NCI-H748 treated with DMSO at 0.1 percent for 48 hours (cell line): ENCODE results near the gene PHF12.
A peak's percentile ranks its signal among the peaks of the same experiment; 100 is the strongest.
"Not testable (repeated sequence)": the region's sequence is repeated elsewhere in the genome, so short reads cannot be mapped to it uniquely, and the experiment has no call there.

Experiments used
- DNase-seq: peaks from one replicate; lab custom pipeline; 2025; lab: John Stamatoyannopoulos, UW

The PHF12 gene

DNA sequence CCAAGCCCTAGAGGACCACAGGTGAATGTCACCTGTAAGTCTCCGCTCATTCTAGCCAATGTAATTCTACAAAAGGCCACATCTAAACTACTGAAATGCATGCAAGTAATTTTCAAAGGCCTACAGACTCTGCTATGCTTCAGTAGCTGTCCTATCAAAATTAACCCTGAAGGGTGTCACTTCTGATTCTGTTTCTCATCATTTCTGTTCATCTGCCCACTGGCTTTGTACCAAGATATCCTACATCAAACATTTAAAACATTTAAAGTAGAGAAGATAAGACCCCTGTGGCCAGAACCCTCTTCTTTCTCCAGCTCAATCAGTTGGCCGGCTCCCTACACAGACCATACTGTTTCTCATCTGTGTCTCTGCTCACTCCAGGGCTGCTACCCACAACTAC, 21.5 kb downstream of the PHF12 start:
- DNase-seq, result no peak

DNA sequence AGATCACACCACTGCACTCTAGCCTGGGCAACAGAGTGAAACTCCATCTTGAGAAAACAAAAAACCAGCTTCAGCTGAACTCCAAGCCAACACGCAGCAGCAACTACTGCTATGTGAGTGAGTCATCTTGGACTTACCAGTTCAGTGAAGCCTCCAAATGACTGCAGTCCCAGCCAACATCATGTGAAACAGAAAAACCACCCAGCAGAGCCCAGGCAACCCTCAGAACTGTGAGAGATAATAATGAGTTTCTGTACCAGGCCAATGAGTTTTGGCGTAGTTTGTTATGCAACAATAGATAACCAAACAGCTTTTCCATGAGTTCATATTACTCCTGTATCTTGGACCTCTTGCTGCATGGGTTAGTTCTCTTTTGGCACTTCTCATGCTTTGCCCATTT, 23.3 kb downstream of the PHF12 start:
- no peak for DNase-seq

DNA sequence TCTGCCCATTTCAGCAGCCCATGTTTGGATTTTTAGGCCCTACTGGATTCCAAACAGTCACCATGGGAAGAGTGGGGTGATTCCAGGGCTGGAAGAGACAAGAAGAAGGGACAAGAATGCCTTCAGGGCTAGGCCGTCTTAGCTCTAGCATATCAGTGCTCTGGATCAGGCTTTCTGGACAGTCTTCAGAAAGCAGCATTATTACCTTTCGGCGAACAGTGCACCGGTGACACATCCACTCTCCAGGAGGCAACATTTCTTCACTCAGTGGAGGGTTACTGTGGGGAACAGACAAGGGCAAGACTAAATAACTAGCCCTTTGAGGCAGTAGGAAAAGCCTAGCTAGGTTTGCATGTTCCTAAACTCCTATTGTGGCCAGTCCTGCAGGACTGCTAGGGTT, 24.5 kb downstream of the PHF12 start:
- DNase-seq, result no peak

DNA sequence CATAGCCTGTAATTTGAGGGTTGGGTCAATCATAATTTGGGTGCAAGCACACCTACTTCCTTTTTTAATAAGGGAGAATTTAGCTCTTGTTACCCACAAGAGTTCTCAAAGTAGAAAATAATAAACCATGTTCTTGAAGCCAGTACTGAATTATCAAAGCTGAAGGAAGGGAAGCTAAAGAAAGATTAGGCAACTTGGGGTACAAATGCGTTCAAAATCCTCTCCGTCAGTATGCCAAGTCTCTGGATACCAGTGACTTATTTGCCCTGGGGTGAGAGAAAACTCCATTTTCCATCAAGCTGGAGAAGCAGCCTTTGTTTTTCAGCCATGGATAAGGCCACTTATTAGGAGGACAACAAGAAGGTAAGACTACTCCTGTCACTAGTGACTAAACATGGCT, 25.0 kb downstream of the PHF12 start:
- DNase-seq, result no peak

DNA sequence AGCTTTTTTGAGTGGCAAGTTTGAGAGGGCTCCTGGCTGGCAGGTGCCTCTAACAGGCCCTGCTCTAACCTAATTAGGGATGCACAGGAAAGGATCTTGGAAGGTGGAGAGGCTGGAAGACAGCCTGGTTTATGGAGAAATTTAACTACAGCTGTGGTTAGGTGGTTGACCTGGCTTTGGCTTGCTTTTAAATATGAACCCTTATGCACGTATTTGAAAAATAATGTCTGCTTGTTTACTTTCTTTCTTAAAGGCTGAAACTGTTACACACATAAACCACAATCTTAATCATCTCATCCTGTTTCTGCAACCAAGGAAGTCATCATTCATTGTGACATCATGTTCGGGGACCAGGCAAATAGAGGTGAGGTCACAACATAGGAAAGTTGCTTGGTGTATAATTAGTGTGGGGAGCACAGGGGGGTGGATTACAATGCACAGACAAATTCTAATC, 25.4 kb downstream of the PHF12 start:
- DNase-seq, result no peak

DNA sequence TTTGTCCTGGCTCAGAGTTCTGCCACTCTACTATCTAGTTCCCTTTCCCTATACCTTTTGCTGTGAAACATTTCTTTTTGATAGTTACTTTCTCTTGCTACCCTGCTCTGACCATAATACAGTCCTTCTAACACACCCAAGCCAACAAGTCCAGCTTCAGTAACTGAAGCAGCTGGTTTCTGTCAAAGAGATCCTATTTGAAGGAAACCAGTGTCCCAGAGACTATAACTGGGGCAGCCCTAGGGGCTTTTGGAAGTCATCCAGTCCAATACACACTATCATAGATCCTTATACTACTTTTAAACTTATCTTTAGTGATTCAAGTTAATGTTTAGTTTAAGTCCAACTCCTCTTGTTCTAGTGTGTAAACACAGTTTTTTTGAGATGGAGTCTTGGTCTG, 31.1 kb downstream of the PHF12 start:
- no peak for DNase-seq

DNA sequence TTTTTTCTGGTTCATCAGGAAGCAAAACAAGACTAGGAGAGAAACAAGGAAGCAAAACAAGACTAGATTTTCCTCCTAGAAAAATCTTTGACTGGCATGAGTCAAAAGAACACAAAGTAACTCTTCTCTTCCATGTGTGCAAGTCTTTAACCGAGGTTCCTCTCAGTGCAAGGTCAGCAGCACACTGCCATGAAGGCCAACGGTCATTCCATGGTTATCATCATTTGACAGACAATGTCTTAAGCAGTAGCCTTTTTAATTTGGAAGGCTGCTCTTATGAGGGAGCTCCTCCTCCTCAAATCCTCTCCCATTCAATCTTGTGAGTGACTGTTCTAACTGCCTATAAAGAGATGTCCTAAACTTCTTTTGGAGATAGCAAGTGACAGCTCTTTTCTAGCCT, 33.0 kb downstream of the PHF12 start:
- DNase-seq, result no peak

DNA sequence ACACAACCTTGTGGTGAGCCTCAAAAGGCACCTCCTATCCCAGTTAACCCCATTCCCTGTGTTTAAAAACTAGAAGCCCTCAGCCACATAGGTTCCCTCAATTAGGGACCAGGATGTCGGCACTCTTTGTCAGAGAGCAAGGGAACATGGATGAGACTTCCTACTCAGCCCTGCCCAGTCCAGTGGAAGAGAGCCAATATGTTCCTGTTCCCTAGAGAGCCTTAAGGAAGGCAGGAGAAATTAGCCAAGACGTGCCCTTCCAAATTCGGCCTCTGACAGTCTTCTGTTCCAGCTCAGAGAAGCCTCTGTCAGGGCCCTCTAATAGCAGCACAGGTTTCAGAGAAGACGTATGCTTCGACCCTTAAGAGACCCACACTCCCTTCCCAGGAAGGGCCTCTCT, 33.9 kb downstream of the PHF12 start:
- no peak for DNase-seq

DNA sequence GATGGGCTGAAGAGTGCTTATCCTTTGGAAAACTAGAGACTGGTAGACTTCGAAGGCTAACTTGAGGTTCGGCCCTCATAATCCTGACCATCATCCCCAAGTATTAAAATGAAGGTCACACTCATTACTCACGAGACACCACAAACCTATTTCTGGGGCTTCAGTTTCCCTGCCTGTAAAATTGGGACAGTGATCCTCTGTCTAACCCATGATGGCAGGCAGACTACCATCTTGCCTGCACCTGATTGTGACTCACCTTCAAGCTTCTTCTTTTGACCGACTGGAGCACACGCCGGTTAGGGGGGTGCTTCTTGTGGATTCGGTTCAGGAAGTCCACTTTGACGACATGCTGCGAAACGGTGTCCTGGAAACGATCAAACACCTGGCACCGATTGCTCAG, 34.3 kb downstream of the PHF12 start:
- no peak for DNase-seq

DNA sequence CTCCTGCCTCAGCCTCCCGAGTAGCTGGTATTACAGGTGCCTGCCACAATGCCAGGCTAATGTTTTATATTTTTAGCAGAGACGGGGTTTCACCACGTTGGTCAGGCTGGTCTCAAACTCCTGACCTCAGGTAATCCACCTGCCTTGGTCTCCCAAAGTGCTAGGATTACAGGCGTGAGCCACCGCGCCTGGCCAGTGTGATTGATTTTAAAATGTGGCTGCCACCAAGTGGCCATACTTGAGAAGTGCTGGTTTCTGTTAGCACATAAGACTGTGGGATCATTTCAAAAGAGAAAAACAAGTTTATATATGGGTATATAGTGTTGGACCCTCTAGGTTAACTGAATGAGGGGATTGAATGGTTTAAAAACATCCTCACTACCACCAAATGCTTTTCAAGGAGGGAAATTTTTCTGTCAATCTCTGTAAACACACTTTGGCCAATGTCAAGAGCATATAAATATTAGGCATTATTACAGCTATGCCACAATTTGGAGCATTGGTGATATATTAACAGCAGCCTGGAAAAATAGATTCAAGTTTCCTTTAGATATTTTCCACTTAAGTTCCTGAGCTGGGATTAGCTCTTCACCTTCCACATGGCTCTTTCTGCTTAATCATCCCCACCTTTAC, 34.9 kb downstream of the PHF12 start:
- peak; percentile 15 for DNase-seq

DNA sequence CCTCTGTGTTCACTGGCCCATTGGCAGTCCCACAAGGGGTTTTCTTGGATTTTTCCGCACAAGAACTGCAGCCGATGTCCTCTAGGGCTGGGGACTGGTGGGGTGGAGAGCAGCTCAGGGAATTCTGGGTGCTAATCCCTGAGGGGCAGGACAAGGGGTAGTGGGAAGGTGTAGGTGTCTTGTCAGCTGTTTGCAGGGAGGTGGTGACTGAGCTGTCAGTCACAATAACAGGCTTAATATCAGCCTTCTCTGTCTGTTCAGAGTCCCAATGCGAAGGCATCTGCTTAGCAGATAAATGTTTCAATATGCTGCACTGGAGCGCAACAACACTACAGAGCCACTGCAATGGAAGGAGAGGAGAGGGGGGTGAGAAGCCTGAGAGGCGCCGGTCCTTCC, 38.4 kb downstream of the PHF12 start:
- DNase-seq, result no peak

DNA sequence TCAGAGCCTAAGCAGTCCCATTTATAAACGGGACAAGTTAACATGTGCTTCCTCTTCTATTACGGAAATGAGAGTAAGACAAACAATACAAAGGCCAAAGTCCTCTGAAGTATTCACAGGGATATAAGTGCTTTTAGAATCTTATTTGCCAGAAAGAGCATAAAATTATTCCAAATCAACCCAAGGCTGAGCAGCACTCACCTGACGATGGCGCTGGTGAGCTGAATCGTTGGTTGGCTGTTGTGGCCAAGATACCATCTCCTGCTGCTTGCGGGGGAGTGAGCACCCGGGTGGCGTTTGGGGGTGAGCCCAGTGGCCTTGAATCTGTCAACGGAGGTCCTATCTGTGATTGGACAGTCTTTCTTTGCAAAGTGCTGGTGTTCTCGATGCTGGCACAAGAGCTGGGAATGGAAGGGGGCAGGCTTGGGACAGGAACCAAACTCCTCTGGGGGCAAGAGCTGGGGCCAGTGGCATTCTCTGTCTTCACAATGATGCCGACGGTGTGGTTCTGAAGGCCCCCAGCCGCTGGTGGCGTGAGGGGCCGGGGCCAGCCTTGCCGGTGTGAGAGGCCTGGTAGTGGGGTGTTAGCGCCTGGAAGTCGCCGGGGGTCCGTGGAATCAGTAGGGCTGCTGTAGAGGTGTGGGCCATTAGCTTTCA, 38.9 kb downstream of the PHF12 start:
- DNase-seq, result no peak

DNA sequence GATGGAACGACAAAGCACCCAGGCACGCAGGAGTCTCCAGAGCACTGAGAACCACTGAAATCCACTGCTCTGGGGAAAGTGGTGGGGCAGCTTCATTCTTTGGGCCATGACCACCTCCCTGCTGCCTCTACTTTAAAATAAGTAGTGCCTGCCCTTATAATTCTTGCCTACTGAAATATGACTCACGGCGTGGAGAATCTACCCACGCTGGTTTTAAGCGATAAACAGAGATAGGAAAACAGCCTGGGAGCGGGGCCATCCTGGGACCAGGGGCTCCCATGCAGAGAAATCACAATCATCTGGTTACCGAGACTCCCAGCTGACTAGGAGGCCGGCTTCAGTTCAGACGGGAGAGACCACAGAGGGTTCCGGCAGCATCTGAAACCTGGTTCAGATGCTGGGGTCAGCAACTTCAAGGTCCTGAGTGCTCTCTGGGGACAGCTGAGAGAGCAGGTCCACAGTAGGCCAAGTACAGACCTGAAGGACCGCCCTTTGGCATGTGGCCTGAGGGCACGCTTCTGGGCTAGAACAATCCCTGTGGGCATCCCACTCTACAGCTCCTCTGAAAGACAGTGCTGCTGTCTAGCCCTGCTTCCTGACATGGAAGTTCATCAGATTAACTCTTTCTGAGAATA, 39.8 kb downstream of the PHF12 start:
- no peak for DNase-seq

DNA sequence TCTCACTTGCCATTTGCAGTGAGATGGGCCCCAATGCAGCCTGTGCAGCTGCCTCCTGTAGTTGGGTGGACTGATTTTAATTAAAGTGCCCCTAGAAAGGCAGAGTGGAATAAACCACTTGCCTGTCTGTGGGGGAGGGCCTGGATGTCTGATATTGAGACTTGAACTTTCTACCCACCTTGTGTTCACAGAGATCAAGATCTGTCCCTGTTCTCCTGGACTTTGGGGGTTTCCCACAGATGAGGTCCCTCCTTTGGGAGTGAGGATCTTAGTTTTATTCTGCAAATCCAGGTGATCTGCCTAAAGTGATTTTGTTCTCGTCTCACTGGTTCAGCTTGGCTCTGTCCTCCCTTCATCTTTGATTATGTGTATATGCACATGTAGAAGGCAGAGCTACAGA, 40.8 kb downstream of the PHF12 start:
- DNase-seq, result no peak

DNA sequence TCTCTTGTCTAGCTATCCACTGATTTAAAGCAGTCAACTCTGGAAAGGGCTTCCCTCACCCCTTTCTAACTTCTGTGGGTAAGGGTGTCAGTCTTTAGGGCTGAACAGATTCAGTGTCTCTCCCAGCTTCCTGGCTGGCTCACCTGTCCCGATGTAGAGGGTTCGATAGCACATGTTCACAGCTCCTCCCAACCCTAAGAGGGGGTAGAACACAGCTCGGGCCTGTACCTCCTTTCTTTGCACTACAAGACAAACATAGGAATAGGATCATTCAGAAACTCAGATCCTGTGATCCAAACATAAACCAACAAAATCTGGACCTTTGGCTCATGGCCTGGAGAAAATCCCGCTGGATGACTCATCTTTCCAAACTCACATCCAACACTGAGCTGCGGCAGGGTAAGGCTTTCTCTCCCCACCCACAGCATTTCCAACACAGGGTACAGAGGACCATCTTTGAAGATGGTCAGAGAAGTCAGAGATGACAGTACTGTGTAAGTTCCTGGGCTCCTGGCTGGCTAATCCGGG, 42.6 kb downstream of the PHF12 start:
- no peak for DNase-seq

DNA sequence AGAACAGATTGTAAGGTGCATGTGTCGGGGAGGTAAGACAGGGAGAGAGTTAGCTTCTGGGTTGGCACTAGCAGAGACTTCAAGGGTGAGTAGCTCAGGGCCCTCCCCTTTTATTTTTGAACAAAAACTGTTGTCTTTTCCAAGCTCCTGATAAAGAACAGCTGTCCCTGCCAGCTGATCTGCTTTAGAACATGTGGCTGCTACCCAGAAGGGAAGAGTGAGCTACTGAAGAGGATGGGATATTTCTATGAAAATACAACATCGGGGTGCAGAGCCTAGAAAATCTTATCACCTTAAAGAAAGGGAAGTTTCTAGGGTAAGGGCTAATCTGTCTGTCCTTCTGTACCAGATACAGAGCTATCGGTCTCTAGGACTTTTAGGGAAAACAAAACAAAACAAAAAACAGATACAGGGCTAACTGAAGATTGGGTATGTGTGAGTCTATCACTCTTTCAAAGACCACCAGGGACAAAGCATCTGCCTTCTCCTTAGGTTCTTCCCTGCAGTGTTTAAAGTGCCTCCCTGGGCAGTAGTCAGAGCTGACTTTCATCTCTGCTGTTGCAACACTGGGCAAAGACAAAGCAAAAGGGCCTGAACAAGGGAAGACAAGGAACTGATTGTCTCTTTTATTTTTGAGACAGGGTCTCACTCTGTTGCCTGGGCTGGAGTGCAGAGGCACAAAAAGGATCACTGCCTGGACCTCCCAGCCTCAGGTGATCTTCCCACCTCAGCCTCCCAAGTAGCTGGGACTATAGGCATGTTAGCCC, 43.4 kb downstream of the PHF12 start:
- DNase-seq, result no peak

DNA sequence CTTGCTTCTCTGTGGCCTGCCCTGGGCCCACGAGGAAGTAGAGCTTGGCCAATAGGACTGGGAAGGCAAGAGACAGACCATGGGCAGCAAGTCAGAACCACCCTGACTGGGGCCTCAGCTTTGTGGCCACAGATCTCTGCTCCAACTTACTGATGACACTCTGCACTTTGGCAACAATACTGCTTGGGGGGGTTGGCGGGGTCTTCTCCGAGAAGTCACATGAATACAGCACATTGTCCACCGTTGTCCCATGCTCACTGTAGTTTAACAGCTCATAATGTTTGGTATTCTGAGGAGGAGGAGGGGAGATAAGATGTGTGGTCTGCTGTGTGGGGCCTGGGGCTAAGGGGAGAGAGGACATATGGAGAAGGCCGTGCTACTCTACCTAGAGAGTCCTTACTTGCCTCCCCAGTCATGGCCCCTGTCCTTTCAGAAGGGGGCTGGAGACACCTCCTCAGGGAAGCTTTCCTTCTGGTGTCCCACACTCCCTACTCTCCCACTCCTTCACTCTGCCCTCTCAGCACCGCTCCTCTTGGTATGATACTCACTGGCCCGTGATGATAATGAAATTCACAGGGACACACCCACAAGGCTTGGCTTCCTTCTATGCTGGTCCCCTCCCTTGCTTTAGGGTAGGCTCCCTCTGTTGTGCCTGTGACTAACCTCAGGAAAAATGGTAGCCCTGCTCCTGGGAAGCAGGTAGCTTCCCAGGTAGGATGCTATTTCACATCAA, 44.4 kb downstream of the PHF12 start:
- no peak for DNase-seq

DNA sequence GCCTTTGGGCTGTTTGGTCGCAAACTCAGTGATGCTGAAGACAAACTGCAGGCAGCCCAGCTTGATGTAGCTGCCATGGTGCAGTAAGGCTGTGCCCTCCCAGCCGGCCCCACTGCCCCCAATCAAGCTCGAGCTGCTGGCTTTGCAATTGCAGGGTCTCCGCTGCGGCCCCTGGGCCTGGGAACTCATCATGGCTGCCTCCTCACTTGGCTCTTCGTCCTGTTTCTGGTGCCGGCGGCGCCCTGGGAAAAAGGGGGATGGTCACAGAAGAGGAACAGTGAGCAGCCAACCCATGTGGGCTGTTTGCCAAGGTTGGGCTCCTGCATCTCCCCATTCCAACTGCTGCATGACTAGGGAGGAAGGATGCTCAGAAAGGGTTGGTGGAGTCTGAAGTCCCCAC, 45.0 kb downstream of the PHF12 start:
- DNase-seq, result no peak

DNA sequence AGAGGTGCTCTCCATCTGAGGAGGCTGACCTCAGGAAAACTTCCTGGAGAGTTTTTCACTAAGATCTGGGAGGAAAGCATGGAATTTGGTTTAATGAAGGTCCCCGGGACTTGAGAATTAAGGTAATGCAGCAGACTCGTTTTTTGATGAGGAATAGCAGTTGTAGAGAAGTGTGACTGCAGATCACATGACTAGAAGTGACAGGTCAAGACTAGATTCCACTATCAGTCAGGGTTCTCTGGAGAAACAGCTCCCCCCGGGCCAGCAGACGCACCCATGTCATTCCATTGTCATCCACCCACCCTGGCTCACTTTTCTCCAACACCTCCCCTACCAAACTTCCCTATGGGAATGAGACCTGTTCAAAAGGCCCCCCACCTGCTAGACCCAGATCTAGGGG, 46.5 kb downstream of the PHF12 start:
- DNase-seq, result no peak

DNA sequence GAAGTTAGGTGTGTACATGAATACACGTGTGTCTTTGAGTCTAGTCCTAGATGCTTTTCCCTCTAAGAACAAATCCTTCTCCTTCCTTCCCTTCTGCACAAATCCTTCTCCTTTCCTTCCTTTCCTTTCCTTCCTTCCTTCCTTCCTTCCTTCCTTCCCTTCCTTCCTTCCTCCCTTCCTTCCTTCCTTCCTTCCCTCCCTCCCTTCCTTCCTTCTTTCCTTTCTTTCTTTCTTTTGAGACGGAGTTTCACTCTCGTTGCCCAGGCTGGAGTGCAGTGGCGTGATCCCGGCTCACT, 47.8 kb downstream of the PHF12 start:
- not testable (repeated sequence) for DNase-seq

DNA sequence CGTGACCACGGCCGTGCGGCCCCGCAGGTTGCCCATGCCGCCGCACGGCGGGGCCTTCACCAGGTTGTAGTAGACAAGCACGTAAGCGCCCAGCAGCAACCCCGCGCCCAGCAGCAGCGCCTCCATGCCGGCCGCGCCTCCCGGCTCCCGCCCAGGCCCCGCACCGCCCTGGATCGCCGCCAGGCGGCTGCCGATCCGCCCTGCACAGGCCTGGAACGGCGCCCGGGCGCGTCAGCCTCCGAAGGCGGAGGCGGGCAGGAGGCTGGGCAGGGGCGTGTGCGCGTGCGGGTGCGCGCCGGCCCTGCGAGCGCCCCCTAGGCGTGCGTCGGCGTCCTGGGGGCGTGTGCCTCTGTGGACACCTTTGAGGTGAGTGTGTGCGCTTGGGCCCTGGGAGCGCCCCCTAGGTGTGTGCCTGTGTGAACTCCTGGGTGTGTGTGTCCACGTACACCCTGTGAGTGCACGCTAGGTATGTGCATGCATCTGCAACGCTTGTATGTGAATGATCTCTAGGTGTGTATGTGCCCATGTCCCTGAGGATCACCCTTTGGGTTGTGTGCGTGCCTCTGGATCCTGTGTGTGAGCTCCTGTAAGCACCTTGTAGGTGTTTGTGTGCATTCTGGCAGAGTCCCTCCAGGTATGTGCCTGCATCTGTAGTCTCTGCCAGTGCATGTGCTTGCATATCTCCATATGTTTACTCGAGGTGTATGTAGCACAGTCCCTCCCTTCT, 48.3 kb downstream of the PHF12 start, which contains the start of gene DHRS13:
TSS of gene DHRS13 (minus strand) at position 261 of the 727 bp plus-strand sequence. CDS start at position 126, 135 bp downstream.
- peak; percentile 96 for DNase-seq
